GM21529 (cell line): Measurements from ENCODE around the gene TPPP.

Experiments
- ATAC-seq: cut with Tn5 transposase; IDR thresholded peaks from one replicate; pipeline ENCODE4 v1.9.1; 2021; ENCODE audit not compliant: unreplicated experiment

Gene TPPP

DNA sequence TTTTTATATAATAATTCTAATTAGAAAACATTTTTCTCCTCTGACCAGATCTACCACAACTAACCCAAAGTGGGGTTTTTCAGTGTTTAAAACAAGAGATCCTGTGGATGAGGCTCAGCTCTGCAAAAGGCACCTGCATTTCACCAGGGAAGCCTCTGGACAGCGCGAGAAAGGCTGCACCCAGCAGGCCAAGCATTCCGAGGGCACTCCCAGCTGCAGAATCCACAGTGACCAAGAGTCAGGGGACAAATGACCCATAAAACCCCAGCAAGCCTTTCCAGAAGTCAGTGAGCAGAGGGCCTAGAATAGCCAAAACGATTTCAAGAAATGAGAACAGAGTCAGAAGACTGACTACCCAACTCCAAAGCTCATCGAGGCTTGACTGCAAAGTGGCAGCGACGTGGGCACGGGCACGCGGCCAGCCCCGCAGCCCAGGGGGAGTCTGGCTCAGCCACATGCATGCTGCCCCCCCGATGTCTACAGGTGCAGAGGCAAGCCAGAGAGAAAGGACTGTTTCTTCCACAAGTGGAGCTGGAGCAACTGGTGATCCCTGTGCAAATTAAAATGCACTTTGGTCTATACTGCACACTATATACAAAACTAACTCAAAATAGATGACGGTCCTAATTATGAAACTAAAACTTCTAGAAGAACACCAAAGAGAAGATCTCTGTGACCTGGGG is 26.2 kb downstream of the TPPP start:
- no peak for ATAC-seq

DNA sequence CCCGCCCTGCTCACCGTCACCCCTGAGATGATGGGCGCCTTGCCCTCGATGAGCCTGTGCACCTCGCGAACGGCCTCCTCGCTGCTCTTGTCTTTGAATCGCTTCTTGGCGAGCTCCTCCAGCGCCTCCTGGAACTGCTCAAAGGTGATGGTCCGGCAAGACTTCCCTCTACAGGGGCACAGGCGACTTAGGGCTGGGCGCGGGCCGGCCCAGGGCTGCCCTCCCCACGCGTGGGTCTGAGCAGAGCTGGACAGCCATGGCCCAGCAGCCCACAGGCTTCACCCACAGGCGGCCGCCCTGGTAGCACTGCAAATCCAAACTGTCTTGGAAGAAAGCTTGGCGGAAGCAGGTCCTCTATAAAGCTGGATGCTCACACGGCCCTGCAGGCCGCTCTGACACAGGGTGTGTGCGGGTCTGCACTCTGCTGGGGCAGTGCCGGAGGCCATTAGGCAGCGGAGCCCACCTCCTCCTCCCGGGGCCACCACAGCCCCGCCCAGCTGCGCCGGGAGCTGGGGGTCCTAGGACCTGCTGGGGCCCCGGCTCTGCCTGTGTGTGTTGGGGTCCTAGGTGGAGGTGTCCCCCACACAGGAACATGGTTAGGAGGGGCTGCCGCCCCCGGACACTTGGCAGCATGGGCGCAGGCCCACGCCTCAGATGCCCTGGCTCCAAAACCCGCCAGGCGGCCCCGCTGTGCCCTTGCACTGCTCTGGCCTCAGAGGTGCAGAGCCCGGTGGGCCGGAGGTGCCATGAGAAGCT is 27.0 kb downstream of the TPPP start:
- no peak for ATAC-seq

GRCh38 chr5:665541-665955 is 27.6 kb downstream of the TPPP start:
- no peak for ATAC-seq

DNA sequence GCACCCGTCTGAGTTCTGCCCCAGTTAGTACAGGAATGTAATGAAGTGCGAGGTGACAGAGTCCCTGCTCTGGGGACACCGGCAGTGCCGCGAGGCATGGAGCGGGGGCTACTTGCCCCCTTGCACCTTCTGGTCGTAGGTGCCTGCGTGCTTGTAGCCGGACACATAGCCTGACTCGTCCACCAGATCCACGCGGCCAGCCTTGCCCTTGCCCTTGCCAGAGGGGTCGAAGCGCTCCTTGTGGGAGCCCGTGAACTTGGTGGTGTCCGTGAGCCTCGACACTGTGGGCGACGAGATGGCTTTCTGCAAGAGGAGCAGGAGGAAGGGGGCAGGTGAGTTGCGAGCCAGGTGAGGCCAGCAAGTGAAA is 28.2 kb downstream of the TPPP start:
- ATAC-seq: no peak

DNA sequence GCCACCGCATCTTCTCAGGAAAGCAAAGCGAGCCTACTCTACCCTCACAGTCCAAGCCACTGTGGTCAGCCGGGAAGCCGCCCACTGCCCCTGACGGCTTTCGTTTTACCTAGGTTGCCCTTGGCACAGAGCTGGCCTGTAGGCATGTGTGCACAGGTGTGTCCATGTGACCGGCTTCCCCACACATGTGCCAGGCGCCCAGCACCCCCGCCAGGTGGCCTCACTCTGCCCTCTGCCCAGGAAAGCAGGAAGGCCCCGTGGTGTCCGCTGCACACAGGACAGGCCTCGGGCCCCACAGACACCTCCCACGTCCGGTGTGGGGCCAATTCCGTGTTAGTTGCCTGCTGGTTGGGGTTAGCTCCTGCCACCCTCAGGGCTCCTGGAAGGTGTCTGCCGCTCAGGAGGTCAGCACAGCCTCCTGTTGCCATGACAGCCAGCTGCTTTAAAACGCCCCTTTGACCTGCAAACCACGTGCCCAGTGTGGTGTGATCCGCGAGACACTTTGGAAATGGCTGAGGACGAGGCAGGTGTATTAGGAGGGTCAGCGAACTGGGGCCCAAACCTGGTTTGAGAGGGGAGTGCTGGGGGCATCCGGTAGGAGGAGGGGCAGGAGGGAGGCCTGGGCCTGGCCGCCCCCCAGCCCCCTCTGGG is 28.7 kb downstream of the TPPP start:
- ATAC-seq: no peak

- ATAC-seq: no peak
These were observed 29.5 kb downstream of the TPPP start for GRCh38 chr5:663436-664342.

- ATAC-seq: no peak
These were observed 30.3 kb downstream of the TPPP start for GRCh38 chr5:662751-663435.

- ATAC-seq: no peak
These were observed 31.0 kb downstream of the TPPP start for GRCh38 chr5:661891-662750.

GRCh38 chr5:660491-661030 is 32.6 kb downstream of the TPPP start:
- ATAC-seq: no peak

GRCh38 chr5:659496-660263 is 33.5 kb downstream of the TPPP start:
- ATAC-seq: no peak

GRCh38 chr5:658103-658502 is 35.0 kb downstream of the TPPP start:
- no peak for ATAC-seq

GRCh38 chr5:657570-657969 is 35.6 kb downstream of the TPPP start:
- no peak for ATAC-seq

DNA sequence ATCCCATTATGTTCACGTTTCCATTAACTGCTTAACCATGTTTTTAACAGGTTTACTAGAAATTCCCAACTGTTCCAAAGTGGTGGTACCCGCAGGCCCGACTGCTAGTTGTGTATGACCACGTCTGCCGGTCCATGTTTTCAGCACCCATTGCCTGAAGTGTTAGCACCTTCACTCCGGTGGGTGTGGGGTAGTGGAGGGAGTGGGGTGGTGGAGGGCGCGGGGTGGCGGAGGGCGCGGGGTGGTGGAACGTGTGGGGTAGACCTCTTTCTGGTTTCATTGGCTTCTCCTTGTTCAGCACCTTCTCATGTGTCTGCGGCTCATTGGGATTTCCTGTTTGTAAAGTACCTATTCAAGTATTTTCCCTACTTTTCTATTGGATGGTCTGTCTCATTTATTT is 37.7 kb downstream of the TPPP start:
- no peak for ATAC-seq

DNA sequence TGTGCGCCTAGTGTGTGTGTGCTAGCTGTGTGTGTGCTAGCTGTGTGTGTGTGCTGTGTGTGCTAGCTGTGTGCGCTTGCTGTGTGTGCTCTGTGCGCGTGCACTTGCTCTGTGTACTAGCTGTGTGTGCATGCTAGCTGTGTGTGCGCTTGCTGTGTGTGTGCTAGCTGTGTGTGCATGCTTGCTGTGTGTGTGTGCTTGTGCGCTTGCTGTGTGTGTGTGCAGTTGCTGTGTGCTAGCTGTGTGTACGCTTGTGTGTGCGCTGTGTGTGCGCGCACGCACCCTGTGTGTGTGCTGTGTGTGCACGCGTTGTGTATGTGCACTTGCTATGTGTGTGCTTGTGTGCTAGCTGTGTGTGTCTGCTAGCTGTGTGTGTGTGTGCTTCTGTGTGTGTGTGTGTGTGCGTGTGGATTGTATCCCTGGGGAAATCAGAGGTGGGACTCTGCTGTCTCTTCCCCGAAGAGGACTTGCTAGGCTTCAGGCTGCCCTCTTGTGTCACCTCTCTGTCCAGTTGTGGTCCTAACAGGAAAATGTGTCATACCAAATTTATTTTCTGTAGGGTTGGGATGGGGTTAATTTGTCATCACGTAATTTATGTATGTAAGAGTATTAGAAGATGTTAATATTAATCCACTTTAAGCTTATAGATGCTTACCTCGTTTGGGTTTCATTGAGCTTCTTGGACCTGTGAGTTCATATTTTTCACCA is 38.9 kb downstream of the TPPP start:
- no peak for ATAC-seq

DNA sequence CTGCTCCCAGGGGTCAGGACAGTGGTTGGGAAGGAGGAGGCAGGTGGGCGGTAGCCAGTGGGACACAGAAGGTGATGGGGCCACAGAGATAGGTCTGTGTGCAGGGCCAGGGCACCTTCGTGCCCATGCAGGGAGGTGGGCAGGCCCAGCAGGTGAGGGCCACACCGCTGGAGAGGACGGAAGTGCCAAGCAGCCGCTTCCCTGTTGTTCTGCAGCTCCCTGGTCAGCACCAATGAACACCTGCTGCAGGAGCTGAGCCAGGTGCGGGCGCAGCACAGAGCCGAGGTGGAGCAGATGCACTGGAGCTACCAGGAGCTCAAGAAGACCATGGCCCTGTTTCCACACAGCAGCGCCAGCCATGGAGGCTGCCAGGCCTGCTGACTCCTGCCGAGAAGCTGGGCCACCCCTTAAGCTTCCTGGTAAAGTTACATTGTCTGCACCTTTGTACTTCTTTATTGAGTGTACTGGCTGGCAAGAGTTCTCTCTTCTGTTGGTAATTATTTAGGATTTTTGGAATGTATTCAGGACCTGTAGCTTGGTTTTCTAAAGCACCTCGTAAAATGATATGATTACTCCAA is 40.3 kb downstream of the TPPP start:
- ATAC-seq: no peak

GRCh38 chr5:652023-652515 is 41.1 kb downstream of the TPPP start:
- no peak for ATAC-seq

DNA sequence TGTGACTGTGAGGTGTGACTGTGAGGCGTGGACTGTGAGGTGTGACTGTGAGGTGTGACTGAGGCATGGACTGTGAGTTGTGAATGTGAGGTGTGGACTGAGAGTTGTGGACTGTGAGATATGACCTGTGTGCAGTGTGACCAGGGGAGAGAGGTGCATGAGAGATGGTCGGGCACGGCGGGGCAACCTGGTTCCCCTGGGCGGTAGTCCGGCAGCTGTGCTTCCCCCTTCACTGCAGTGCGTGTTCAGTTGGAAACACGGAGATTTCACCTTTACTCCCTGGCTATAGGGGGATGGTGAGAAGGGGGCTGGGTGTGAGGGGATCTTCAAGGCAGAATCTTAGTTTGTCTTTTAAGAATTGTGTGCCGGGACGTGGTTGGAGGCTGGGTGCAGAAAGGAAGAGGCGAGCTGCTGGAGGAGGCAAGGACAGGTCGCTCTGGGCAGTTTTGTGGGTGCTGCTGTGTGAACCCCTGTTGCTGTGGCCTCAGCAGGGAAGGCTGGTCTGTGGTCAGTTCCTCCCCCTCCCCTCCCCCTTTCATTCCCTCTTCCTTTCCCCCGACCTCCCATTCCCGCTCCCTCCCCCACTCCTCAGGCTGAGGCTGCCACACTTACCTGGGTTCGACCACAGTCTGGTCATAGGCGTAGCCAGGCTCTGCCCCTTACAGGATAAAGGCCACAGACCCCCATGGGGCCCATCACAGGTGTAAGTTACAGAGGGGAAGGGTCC is 41.7 kb downstream of the TPPP start:
- no peak for ATAC-seq
